Measurements from ENCODE around the gene BCL2L1.

BCL2L1 gene

GRCh38 chr20:31708736-31709534, 13.7 kb downstream of the BCL2L1 start:
- DNase-seq (ENCODE audit: low read depth in 2 of 2): no peak

GRCh38 chr20:31707994-31708735, 14.5 kb downstream of the BCL2L1 start:
- no peak for DNase-seq (ENCODE audit: low read depth in 2 of 2)

GRCh38 chr20:31707258-31707615, 15.4 kb downstream of the BCL2L1 start:
- DNase-seq (ENCODE audit: low read depth in 2 of 2): no peak

- no peak for DNase-seq (ENCODE audit: low read depth in 2 of 2)
Measured at GRCh38 chr20:31706607-31707257, 15.9 kb downstream of the BCL2L1 start.

GRCh38 chr20:31705598-31706597, 16.8 kb downstream of the BCL2L1 start:
- DNase-seq (ENCODE audit: low read depth in 2 of 2): no peak

DNA sequence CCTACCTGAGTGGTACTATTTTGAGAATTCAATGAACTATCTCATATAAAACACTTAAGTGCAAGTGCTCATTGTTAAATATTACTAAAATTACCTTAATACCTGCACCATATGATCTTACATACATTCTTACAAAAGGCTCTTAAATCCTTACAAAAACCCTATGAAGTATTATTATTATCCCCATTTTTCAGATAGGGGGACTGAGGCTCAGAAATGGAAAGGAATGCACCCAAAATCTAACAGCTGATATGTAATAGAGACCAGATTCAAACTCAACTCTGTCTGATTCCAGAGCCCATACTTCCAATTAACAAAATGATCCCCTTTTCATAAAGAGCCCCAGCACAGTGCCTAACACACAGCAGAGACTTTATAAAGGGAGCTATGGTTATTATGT, 17.5 kb downstream of the BCL2L1 start:
- no peak for DNase-seq (ENCODE audit: low read depth in 2 of 2)

- no peak for DNase-seq (ENCODE audit: low read depth in 2 of 2)
Measured at GRCh38 chr20:31704225-31705119, 18.2 kb downstream of the BCL2L1 start.

DNA sequence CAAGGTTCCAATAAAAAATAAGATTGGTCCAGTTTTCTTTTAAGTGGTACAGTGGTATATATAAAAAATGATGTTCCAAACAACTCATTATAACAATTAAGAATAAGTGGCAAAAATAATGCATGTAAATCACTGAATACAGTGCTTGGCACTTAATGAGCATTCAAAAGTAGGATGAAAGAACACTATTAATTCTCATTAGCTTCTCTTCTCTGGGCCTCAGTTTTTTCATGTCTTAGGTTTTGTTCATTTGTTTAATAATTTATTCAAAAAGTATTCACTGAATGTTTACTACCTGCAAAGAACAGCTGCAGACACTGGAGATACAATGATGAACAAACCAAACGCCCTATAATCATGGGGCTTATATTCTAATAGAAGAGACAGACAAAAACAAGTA, 21.1 kb downstream of the BCL2L1 start:
- no peak for DNase-seq (ENCODE audit: low read depth in 2 of 2)

DNA sequence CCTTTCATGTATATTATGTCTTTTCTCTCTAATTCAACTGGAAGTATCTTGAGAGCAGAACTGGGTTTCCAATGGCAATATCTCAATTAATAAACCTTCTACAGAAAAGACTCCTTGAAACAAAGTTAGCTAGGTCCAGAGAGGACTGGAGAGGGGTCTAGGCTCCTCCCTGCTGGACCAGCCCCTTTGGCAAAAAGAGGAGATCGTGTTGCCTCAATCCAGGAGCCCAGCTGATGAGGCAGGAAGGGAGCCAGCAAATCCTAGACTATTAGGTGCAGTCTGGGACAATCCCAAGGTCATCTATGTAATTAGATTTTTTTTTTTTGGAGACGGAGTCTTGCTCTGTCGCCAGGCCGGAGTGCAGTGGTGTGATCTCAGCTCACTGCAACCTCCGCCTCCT, 21.9 kb downstream of the BCL2L1 start:
- no peak for DNase-seq (ENCODE audit: low read depth in 2 of 2)

DNA sequence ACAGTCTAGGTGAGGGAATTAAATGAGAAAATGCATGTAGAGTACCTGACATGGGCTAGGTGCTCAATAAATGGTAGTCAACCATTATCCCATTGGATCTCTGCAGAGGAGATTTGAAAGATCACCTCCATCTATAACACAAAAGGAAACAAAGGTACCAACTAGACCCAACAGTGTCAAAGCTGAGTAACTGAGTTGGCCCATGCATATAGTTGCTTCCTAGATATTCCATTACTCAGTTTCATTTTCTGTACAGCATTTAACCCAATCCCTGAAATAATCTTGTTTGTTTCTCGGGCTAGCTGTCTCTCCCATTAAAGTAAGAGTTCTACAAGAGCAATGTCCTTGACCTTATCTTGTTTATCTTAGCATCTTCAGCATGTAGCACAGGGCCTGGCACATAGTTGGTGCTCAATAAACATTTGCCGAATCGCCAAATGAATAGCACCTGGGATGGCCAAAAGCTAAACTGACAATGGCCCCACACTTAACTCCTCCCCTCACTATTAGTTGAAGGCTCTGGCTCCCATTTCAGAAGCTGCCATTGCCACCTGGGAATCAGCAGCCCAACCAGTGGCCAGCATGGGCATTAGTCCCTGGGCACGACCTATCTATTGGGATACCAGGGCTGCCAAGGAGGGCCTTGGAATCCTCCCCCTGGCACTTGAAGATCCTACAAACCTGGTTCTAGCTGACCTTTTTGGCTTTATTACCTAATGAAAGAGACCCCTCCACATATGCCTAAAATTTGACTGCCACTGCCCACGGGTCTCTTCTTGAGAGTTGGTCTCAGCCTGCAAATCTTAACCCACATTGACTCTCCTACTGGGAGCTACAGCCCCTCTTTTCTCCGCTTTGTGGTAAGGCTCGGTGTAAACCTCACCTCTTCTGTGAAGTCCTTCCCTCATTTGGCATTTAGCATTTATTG, 22.6 kb downstream of the BCL2L1 start:
- DNase-seq (ENCODE audit: low read depth in 2 of 2): no peak

GRCh38 chr20:31698803-31699718, 23.6 kb downstream of the BCL2L1 start:
- no peak for DNase-seq (ENCODE audit: low read depth in 2 of 2)

- DNase-seq (ENCODE audit: low read depth in 2 of 2): no peak
Measured at GRCh38 chr20:31698243-31698802, 24.3 kb downstream of the BCL2L1 start.

DNA sequence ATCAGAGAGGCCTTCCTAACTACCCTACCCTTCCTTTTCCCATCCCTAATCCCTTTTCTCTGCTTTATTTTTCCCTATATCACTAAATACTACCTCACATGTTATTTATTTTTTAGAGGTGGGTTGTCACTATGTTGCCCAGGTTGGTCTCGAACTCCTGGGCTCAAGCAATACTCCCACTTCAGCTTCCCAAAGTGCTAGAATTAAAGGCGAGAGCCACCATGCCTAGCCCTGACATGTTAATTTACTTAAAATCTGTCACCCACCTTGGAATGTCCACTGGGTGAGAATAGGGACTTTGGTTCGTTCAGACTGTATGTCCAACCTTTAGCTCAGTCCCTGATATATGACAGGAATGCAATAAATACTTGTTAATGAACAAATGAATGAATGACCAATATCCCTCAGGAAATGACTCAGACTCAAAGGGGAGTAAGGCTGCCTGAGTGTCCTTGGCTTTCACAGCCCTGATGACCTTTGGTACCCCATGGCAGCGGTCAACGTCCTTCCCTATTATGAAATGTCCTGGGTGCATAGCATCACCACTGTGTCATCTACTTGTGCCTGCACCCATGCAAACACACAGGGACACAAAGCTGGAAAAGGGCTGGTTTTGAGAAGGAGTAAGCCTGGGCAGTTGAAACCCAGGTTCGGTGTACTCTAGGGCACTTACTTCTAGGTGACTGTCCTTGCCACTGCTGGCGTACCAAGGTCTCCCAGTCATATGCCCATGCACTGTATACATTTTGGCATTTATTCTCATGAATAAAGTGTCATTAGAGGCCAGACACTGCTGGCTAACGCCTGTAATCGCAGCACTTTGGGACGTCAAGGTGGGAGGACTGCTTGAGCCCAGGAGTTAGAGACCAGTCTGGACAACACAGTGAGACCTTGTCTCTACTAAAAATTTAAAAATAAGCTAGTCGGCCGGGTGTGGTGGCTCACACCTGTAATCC, 26.5 kb downstream of the BCL2L1 start:
- no peak for DNase-seq (ENCODE audit: low read depth in 2 of 2)

DNA sequence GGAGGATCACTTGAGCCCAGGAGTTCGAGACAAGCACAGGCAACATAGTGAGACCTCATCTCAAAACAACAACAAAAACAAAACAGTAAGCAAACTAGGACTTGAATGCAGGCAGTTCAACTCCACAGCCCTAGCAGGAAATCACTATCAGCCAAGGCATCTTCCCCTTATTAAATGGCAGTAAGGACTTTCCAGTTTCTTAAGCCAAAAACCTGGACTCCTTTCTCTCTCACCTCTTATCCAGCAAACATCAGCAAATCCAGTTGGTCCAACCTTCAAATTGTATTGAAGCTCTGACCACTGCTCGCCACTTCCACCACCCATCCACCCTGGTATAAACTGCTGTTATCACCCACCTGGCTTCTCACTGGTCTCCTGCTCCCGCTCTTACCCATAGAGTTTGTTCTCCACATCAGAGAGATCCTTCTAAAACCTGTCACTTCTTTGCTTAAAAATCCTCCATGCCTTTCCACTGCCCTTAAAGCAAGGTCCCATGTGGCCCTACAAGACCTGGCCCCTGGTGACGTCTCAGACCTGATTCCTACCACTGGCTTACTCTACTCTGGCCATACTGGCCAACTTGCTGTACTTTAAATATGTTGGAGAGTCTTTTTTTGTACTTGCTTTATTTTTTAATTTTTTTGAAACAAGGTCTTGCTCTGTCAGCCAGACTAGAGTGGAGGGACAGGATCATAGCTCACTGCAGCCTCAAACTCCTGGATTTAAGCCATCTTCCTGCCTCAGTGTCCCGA, 27.6 kb downstream of the BCL2L1 start:
- no peak for DNase-seq (ENCODE audit: low read depth in 2 of 2)

GRCh38 chr20:31693987-31694661, 28.5 kb downstream of the BCL2L1 start:
- DNase-seq (ENCODE audit: low read depth in 2 of 2): no peak

- no peak for DNase-seq (ENCODE audit: low read depth in 2 of 2)
Measured at GRCh38 chr20:31693402-31693801, 29.3 kb downstream of the BCL2L1 start.

Measured in stimulated activated CD4-positive, alpha-beta T cell treated with anti-CD3 and anti-CD28 coated beads, Interleukin-15, amount 100 ng/mL, for 48 hours (primary cell).